ENCODE data around the gene PKDCC.

- TF ChIP-seq POLR2AphosphoS5 (IDR thresholded peaks at IDR 0.05) (no peak), CTCF (IDR thresholded peaks at IDR 0.05) (no peak), POLR2A (IDR thresholded peaks at IDR 0.05) (no peak)
Measured at GRCh38 chr2:42054714-42055430, 7.1 kb downstream of the PKDCC start.
